GM21529 (cell line): ENCODE results near the gene ARPC2.

Experiments used
- ATAC-seq: cut with Tn5 transposase; IDR thresholded peaks from one replicate; pipeline ENCODE4 v1.9.1; 2021; ENCODE audit not compliant: unreplicated experiment

Gene ARPC2

GRCh38 chr2:218285604-218286003 is 68.6 kb downstream of the ARPC2 start:
- no peak for ATAC-seq

- peak; percentile 66 for ATAC-seq
Observed at GRCh38 chr2:218286570-218287459, 69.8 kb downstream of the ARPC2 start.

- no peak for ATAC-seq
Observed at GRCh38 chr2:218289639-218290315, 72.8 kb downstream of the ARPC2 start.

- ATAC-seq = peak; percentile 53
Observed at GRCh38 chr2:218290316-218291261, 73.6 kb downstream of the ARPC2 start.

- ATAC-seq = no peak
Observed at GRCh38 chr2:218291318-218292047, 74.5 kb downstream of the ARPC2 start.

- ATAC-seq = peak; percentile 71
Observed at GRCh38 chr2:218292048-218293014, 75.3 kb downstream of the ARPC2 start, which contains the start of gene TMBIM1. Gene TMBIM1 (minus strand): TSS chr2:218292503. CDS start chr2:218282141, 10,362 bp downstream.

- no peak for ATAC-seq
Observed at GRCh38 chr2:218293715-218294429, 76.9 kb downstream of the ARPC2 start.

GRCh38 chr2:218294430-218295022 is 77.5 kb downstream of the ARPC2 start:
- no peak for ATAC-seq

GRCh38 chr2:218295029-218295428 is 78.0 kb downstream of the ARPC2 start:
- no peak for ATAC-seq

- ATAC-seq = no peak
Observed at GRCh38 chr2:218296200-218296599, 79.2 kb downstream of the ARPC2 start.

GRCh38 chr2:218296847-218297246 is 79.9 kb downstream of the ARPC2 start:
- ATAC-seq = no peak

GRCh38 chr2:218298314-218298875 is 81.4 kb downstream of the ARPC2 start:
- ATAC-seq = no peak

GRCh38 chr2:218300141-218300540 is 83.2 kb downstream of the ARPC2 start:
- ATAC-seq = no peak

GRCh38 chr2:218301176-218301819 is 84.3 kb downstream of the ARPC2 start:
- peak; percentile 91 for ATAC-seq
